ENCODE results near the gene KATNB1.

KATNB1 gene, protein sequence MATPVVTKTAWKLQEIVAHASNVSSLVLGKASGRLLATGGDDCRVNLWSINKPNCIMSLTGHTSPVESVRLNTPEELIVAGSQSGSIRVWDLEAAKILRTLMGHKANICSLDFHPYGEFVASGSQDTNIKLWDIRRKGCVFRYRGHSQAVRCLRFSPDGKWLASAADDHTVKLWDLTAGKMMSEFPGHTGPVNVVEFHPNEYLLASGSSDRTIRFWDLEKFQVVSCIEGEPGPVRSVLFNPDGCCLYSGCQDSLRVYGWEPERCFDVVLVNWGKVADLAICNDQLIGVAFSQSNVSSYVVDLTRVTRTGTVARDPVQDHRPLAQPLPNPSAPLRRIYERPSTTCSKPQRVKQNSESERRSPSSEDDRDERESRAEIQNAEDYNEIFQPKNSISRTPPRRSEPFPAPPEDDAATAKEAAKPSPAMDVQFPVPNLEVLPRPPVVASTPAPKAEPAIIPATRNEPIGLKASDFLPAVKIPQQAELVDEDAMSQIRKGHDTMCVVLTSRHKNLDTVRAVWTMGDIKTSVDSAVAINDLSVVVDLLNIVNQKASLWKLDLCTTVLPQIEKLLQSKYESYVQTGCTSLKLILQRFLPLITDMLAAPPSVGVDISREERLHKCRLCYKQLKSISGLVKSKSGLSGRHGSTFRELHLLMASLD

DNA sequence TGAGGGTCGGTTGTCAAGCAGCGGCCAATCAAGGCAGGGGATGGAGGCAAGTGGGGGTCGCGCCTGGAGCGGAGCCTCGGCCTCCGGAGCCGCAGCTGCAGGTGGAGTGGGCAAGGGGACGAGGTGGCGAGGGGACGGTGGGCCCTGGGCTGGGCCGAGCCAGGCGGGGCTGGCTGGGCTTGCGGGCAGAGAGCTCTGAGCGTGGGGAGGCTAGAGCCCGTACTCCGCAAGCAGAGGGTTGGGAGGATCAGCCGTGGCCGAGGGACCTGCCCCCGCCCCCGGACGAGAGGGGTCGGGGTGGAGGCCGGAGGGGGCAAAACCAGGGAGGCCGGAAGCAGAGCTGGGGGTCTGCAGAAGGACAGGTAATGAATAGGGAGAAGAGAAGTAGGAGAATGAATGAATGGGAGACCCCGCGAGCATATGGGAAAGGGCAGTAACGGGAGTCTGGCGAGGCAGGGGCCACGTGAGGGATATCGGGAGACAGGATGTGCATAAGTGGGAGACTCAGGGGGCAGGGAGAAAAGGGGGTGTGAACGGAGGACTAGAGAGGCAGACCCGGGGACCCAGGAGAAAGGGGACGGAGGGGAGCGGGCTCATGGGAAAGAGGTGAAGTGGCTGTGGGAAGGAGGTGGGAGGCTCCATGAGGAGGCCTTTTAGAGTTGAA, at the start of gene KATNB1:
Gene KATNB1, plus strand, starts transcription at position 16 of the 664 bp plus-strand sequence. CDS start 1,474 bp downstream, outside the sequence.
- DNase-seq: no peak

- DNase-seq: no peak
These were observed 49.0 kb upstream of the KATNB1 start for GRCh38 chr16:57686577-57686976.

DNA sequence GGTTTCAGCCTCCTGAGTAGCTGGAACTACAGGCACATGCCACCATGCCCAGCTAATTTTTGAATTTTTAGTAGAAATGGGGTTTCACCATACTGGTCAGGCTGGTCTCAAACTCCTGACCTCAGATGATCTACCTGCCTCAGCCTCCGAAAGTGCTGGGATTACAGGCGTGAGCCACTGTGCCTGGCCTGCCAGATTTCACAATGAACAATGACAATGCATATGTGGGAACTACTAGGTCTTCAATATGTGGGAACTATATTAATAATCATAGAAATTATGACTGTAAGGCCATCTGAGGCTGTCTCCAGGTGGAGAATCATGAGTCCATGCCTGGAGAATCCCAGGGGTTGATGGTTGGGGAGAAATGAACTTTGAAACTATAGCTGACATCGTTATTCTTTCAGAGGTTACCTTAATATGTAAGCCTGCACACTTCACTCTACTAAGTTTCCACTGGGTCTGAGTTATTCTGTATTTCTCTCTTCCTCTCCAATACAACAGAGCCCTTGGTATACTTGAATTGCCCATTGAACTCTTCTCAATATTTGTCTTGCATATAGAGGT, 48.1 kb upstream of the KATNB1 start:
- no peak for DNase-seq

- DNase-seq: no peak
These were observed 47.0 kb upstream of the KATNB1 start for GRCh38 chr16:57688487-57688986.

GRCh38 chr16:57688987-57689761, 46.4 kb upstream of the KATNB1 start:
- DNase-seq: no peak

GRCh38 chr16:57689762-57690558, 45.6 kb upstream of the KATNB1 start:
- DNase-seq: no peak

DNA sequence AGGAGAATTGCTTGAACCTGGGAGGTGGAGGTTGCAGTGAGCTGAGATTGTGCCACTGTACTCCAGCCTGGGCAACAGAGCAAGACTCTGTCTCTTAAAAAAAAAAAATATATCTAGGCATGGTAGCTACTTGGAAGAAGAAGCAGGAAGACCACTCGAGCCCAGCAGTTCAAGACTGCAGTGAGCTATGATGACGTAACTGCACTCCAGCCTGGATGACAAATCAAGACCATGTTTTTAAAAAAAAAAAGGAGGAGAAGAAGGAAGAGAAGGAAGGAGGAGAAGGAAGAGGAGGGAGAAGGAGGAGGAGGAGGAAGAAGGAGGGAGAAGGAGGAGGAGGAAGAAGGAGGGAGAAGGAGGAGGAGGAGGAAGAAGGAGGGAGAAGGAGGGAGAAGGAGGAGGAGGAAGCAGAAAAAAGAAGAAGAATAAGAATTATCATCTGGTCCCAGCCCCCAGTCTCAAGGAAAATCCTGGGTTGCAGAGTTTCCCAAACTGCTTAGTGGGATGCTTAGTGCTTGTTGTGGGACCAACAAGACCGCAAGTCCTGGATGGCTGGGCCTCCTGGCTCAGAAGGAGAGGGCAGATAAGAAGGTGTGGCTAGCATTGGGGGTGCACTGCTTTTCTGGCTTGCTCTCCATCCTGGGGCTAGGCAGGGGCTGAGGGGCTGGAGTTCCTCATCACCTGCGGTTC, 44.6 kb upstream of the KATNB1 start:
- DNase-seq: no peak

DNA sequence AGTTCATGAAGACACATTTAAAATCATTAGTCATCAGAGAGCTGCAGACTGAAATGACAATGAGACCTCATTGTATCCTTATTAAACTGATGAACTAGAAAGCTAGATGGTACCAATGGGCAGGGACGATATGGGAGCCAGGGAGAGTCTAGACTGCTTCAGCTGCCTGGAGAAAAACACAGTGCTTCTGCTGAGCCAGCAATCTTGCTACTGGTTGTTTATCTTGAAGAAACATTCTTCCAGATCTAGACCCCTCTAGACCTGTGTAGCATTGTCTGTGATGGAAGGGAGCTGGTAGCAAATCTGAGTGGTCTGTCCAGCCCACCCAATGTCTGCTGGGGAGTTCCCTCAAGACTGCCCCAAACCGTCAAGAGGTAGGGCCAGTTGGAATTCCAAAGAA, 42.9 kb upstream of the KATNB1 start:
- DNase-seq: no peak

- DNase-seq: no peak
These were observed 42.0 kb upstream of the KATNB1 start for GRCh38 chr16:57693550-57693949.

- no peak for DNase-seq
These were observed 41.3 kb upstream of the KATNB1 start for GRCh38 chr16:57694231-57694724.

- peak in 1 of 2 donors; percentile 7 for DNase-seq
These were observed 40.6 kb upstream of the KATNB1 start, which contains the start of gene DRC7 for GRCh38 chr16:57694725-57695679. TSS of gene DRC7 (plus strand) at chr16:57694806. CDS start at chr16:57697950, 3,144 bp downstream.

DNA sequence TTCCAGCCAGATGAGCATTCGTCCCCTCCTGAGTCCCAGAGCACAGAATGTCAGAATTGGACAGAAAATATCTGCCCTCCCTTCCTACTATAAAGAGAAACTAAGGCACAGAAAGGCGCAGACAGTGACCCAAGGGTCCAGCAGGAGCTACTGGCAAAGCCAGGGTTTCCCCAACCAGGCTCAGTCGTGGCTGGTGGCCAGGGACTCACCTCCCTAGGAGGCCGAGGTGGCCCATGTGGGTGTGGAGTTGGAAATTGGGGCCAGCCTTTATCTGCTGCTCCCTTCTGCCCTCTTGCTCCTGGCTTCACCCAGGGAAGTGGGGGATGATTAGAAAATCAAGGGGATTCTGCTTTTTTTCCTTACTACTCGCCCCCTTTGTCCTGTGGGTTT, 39.9 kb upstream of the KATNB1 start:
- DNase-seq: no peak

GRCh38 chr16:57696240-57696639, 39.3 kb upstream of the KATNB1 start:
- DNase-seq: no peak

GRCh38 chr16:57697896-57698537, 37.6 kb upstream of the KATNB1 start:
- DNase-seq: no peak

- DNase-seq: no peak
These were observed 36.7 kb upstream of the KATNB1 start for GRCh38 chr16:57698812-57699405.

DNA sequence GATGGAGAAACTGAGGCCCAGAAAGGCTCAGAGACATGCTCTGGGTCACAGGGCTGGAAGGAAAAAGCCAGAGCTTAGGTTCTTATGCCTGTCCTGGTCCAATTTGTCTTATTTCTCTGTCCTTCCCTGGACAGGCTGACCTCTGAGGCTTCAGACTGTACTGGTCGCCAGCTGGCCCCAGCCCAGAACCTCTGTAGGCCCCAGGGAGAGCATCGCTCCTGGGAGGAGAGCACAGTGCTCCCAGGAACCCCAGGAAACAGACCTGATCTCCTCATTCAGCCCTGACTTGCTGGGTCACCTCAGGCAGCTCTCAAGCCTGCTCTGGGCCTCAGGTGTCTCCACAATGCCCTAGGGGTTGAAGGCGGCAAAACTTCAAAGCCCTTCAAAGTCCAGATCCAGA, 36.1 kb upstream of the KATNB1 start:
- no peak for DNase-seq

GRCh38 chr16:57699899-57700298, 35.7 kb upstream of the KATNB1 start:
- DNase-seq: no peak

DNA sequence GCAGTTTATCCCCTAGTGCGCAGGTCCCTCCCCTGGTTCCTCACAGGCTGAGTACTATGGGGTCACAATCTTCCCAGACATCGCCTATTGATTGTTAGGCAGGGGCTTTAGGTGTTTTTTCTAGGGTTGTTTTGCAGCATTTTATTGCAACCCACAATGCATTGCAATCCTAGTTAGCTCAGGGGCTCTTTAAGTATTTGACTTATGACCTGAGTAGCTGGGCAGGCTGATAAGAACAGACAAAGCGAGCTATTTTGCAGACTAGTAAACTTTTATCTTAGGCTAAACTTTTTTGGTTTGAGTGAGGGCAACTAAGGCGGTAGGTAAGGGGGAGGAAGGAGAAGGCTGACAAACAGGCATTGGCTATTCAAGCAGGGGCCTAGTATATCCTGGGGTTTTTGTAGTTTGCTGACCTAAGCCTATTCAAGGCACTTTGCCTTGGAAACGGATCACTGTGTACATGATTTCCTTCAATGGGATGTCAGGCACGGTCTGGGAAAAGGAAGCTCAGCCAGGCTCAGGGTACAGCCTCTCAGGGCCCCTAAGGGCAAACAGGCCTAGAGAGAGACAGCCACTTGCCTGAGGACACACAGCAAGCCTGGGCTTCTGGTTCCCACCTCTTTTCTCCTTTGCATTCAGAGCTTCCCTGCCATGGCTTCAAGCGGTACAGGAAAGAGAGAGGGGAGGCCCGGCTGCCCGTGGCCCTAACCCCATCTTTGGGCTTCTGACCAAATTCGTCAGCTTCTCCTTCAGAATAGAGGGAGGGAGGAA, 34.6 kb upstream of the KATNB1 start:
- no peak for DNase-seq

Measured in stimulated activated CD4-positive, alpha-beta T cell treated with anti-CD3 and anti-CD28 coated beads, Interleukin-2, amount 100 ng/mL, for 48 hours (primary cell).